Measurements from ENCODE around the gene MVB12B. TPM values are rescaled to one million over a fixed set of nuclear protein-coding genes. Genes with fewer than 3 reads are reported as not detected.

Gene MVB12B
- total RNA-seq, 1 donor from 2014 or later: 12.8 TPM

DNA sequence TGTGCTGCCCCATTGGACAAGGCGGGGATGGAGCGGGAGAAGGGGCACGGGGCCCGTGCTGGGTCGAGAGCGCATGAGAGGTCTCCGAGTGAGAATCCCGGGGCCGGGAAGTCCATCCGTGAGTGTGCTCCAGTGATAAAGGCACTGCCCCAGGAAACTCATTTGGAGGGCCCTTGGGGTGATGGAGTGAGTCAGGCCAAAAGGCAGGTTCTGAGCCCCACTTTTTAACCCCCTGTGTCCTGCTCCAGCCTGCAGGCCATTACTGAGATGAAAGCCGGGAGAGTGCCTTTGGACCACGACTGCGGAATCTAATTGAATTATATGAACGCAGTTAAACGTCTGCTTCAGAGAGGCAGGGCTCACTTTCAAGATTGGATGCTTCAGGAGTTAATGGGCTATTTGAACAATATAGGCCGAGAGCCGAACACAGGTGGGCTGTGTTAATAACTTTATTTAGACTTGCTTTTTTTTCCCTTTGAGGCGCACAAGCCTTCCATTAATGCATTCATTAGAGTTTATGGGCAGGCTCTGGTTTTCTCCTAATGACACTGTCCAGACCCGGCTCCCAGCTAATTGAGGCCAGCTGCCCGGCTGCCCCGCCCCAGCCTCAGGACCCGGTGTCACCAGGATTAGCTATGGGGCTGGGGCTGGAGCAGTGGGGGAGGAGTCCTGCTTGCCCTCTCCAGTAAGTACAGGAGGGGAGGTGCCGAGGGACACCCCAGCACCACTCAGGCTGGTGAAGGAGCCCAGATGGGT, 208.0 kb downstream of the MVB12B start:
- Histone ChIP-seq H3K4me3 (ENCODE audit: insufficient read depth, low read depth, low read length) (no peak overlapping the region), H3K9ac (ENCODE audit: low read length) (no peak overlapping the region), H2AFZ (ENCODE audit: low read depth, low read length) (no peak overlapping the region), H3K27ac (ENCODE audit: low read depth, low read length) (no peak overlapping the region), H4K20me1 (ENCODE audit: insufficient read depth, low read length) (no peaks in the 10 kb centered on the region), H3K4me1 (ENCODE audit: insufficient read depth, low read length) (no peaks in the 10 kb centered on the region), H3K9me3 (ENCODE audit: insufficient read depth, low read depth, low read length) (no peaks in the 10 kb centered on the region), H3K79me2 (ENCODE audit: insufficient read depth, low read length) (no peaks in the 10 kb centered on the region), H3K4me2 (ENCODE audit: low read length) (no peak overlapping the region), H3K36me3 (ENCODE audit: insufficient read depth, low read length) (no peaks in the 10 kb centered on the region), H3K27me3 (ENCODE audit: insufficient read depth, low read length) (peaks cover 40% of the 10 kb centered on the region)
- peaks cover 51% of the 10 kb centered on the region for H3K27me3 Mint-ChIP-seq (ENCODE audit: low read depth, unreplicated experiment)
- FAIRE-seq: no peak
- no peaks in the 10 kb centered on the region for H3K9me3 Mint-ChIP-seq (ENCODE audit: unreplicated experiment)
- H3K4me1 Mint-ChIP-seq (ENCODE audit: low read depth, unreplicated experiment): peaks cover 6% of the 10 kb centered on the region
- H3K4me3 Mint-ChIP-seq (ENCODE audit: unreplicated experiment): no peak overlapping the region
- no peak for TF ChIP-seq EZH2 (IDR thresholded peaks at IDR 0.05; ENCODE audit: insufficient read depth, low read length)
- TF ChIP-seq, protein P1, sequence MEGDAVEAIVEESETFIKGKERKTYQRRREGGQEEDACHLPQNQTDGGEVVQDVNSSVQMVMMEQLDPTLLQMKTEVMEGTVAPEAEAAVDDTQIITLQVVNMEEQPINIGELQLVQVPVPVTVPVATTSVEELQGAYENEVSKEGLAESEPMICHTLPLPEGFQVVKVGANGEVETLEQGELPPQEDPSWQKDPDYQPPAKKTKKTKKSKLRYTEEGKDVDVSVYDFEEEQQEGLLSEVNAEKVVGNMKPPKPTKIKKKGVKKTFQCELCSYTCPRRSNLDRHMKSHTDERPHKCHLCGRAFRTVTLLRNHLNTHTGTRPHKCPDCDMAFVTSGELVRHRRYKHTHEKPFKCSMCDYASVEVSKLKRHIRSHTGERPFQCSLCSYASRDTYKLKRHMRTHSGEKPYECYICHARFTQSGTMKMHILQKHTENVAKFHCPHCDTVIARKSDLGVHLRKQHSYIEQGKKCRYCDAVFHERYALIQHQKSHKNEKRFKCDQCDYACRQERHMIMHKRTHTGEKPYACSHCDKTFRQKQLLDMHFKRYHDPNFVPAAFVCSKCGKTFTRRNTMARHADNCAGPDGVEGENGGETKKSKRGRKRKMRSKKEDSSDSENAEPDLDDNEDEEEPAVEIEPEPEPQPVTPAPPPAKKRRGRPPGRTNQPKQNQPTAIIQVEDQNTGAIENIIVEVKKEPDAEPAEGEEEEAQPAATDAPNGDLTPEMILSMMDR (IDR thresholded peaks at IDR 0.05; ENCODE audit: insufficient read depth, low read depth, low read length): no peak
- DNase-seq (ENCODE audit: low read depth): no peak
- H3K36me3 Mint-ChIP-seq (ENCODE audit: low read depth, unreplicated experiment): no peaks in the 10 kb centered on the region
- no peak overlapping the region for H3K27ac Mint-ChIP-seq (ENCODE audit: unreplicated experiment)

DNA sequence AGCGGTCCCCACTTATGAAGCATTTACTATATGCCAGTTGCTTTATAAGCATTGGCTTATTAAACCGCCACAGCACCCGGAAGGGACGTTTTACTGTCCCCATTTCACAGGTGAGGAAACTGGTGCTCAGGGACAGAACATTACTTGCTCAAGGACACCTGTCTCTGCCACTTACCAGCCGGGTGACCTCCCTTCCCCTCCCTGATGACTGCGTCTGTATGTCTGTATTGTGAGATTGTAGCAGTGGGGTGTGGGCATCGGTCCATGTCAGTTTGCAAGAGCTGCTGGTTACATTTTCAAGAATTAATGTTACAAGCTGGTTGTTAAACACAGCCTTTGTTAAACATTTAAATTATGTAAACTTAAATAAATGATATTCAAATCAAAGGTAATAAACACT, 209.5 kb downstream of the MVB12B start:
- H3K9me3 ChIP-seq (ENCODE audit: insufficient read depth, low read depth, low read length): no peaks in the 10 kb centered on the region
- H3K27ac ChIP-seq (ENCODE audit: low read depth, low read length): no peak overlapping the region
- H2AFZ ChIP-seq (ENCODE audit: low read depth, low read length): no peak overlapping the region
- H3K27ac Mint-ChIP-seq (ENCODE audit: unreplicated experiment): no peak overlapping the region
- no peak overlapping the region for H3K4me3 ChIP-seq (ENCODE audit: insufficient read depth, low read depth, low read length)
- peaks cover 52% of the 10 kb centered on the region for H3K27me3 Mint-ChIP-seq (ENCODE audit: low read depth, unreplicated experiment)
- no peak for DNase-seq (ENCODE audit: low read depth)
- H4K20me1 ChIP-seq (ENCODE audit: insufficient read depth, low read length): no peaks in the 10 kb centered on the region
- H3K9ac ChIP-seq (ENCODE audit: low read length): no peak overlapping the region
- H3K36me3 ChIP-seq (ENCODE audit: insufficient read depth, low read length): no peaks in the 10 kb centered on the region
- no peak overlapping the region for H3K4me3 Mint-ChIP-seq (ENCODE audit: unreplicated experiment)
- no peaks in the 10 kb centered on the region for H3K36me3 Mint-ChIP-seq (ENCODE audit: low read depth, unreplicated experiment)
- no peak for TF ChIP-seq EZH2 (IDR thresholded peaks at IDR 0.05; ENCODE audit: insufficient read depth, low read length)
- TF ChIP-seq, protein P1 (IDR thresholded peaks at IDR 0.05; ENCODE audit: insufficient read depth, low read depth, low read length): no peak
- no peaks in the 10 kb centered on the region for H3K9me3 Mint-ChIP-seq (ENCODE audit: unreplicated experiment)
- peaks cover 6% of the 10 kb centered on the region for H3K4me1 Mint-ChIP-seq (ENCODE audit: low read depth, unreplicated experiment)
- FAIRE-seq: no peak
- H3K79me2 ChIP-seq (ENCODE audit: insufficient read depth, low read length): no peaks in the 10 kb centered on the region
- no peak overlapping the region for H3K4me2 ChIP-seq (ENCODE audit: low read length)
- peaks cover 37% of the 10 kb centered on the region for H3K27me3 ChIP-seq (ENCODE audit: insufficient read depth, low read length)
- H3K4me1 ChIP-seq (ENCODE audit: insufficient read depth, low read length): no peaks in the 10 kb centered on the region

DNA sequence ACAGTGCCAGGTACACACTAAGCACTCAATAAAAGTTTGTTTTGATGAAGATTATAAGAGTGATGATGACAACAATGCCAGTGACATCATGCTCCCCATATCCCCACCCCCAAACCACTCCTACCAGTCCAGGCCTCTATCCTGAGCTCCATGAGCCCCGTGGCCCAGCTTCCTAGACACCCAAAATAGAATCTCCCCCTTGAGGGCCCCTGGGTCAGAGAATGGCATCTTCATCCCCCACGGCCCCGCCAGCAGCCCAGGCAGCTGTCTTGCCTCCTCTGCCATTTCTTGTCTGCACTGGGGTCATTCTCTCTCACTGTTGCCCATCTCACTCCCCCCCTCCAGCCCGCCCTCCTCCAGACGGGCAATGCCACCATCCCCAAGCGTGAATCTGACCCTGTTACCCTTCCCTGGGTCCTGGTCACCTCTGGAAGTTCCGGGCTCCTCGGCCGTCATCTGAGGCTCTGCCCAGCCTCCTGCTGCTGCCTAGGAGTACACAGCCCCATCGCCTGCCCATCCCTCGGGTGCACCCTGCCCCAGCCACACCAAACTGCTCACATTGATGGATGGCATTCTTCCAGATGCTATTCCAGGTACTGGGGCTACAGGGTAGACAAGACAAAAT, 210.3 kb downstream of the MVB12B start:
- H3K4me3 ChIP-seq (ENCODE audit: insufficient read depth, low read depth, low read length): no peak overlapping the region
- H3K9ac ChIP-seq (ENCODE audit: low read length): no peak overlapping the region
- Mint-ChIP-seq H3K36me3 (ENCODE audit: low read depth, unreplicated experiment) (no peaks in the 10 kb centered on the region), H3K4me1 (ENCODE audit: low read depth, unreplicated experiment) (peaks cover 6% of the 10 kb centered on the region), H3K27ac (ENCODE audit: unreplicated experiment) (no peak overlapping the region), H3K9me3 (ENCODE audit: unreplicated experiment) (no peaks in the 10 kb centered on the region), H3K27me3 (ENCODE audit: low read depth, unreplicated experiment) (peaks cover 46% of the 10 kb centered on the region), H3K4me3 (ENCODE audit: unreplicated experiment) (no peak overlapping the region)
- H3K27ac ChIP-seq (ENCODE audit: low read depth, low read length): no peak overlapping the region
- no peak overlapping the region for H3K4me2 ChIP-seq (ENCODE audit: low read length)
- no peak for TF ChIP-seq EZH2 (IDR thresholded peaks at IDR 0.05; ENCODE audit: insufficient read depth, low read length)
- TF ChIP-seq, protein P1 (IDR thresholded peaks at IDR 0.05; ENCODE audit: insufficient read depth, low read depth, low read length): no peak
- no peak overlapping the region for H2AFZ ChIP-seq (ENCODE audit: low read depth, low read length)
- no peak for DNase-seq (ENCODE audit: low read depth)
- H3K36me3 ChIP-seq (ENCODE audit: insufficient read depth, low read length): no peaks in the 10 kb centered on the region
- H3K9me3 ChIP-seq (ENCODE audit: insufficient read depth, low read depth, low read length): no peaks in the 10 kb centered on the region
- H3K27me3 ChIP-seq (ENCODE audit: insufficient read depth, low read length): peaks cover 34% of the 10 kb centered on the region
- no peaks in the 10 kb centered on the region for H3K4me1 ChIP-seq (ENCODE audit: insufficient read depth, low read length)
- no peaks in the 10 kb centered on the region for H3K79me2 ChIP-seq (ENCODE audit: insufficient read depth, low read length)
- FAIRE-seq: no peak
- H4K20me1 ChIP-seq (ENCODE audit: insufficient read depth, low read length): no peaks in the 10 kb centered on the region

Data from astrocyte (in vitro differentiated cells and primary cell).